ENCODE measurements around the gene DCXR. TPM values are rescaled to one million over a fixed set of nuclear protein-coding genes. Genes with fewer than 3 reads are reported as not detected.

DCXR gene
- total and polyA plus RNA-seq, 2 of the 13 experiments (the other 11 are each of a cell fraction or from before 2014, with no cell fraction given), result 287 to 311 TPM

DNA sequence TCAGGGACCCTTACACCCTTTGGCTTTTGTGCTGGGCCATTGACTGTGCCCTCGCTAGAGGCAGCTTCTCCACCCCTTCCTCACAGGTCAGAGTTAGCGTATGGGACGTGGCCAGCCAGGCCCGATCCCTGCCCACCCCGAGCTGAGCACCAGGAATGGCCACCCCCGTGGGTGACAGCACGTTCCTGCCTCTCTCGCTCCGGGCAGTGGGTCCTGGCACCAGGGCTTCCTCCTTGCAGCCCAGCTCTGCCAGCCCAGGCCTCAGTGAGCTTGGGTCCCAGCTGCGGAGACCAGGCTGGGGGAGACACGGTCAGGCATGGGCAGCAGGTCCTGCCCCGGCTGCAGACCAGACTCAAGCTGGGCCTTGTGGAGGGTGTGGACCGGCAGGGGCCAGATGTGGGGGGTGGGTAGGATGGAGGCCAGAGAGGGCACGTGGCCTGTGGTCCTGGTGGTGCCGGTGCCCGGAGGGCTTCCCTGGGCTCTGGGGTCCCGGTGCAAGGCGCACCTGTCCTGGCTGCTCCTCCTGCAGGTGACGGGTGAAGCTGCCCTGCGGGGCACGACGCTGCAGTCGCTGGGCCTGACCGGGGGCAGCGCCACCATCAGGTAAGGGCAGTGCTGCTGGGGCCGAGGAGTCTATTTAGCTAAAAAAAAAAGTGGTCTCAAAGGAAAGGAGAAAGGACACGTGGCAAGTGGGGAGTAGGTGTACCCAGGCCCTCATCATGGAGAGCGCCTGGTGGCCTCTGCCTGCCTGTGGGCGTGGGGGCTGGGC, 41.9 kb downstream of the DCXR start (continued):
- TF ChIP-seq CHCHD3 (CRISPR knock-in tag; IDR thresholded peaks at IDR 0.05) (0 out of 2 replicates have a peak, but pooled peaks have one; percentile 88), ZNF44 (CRISPR knock-in tag; IDR thresholded peaks at IDR 0.05) (no peak), ZNF333 (CRISPR knock-in tag; IDR thresholded peaks at IDR 0.05; ENCODE audit: borderline replicate concordance) (no peak; the same call in 1 of the 2 replicates), ZIK1 (CRISPR knock-in tag; IDR thresholded peaks at IDR 0.05; ENCODE audit: borderline replicate concordance, low read depth) (peak; percentile 34; the same call in 1 of the 2 replicates), ZNF670 (CRISPR knock-in tag; IDR thresholded peaks at IDR 0.05; ENCODE audit: borderline replicate concordance) (no peak), ZNF703 (CRISPR knock-in tag; IDR thresholded peaks at IDR 0.05; ENCODE audit: borderline replicate concordance) (no peak), SMAD3 (CRISPR knock-in tag; IDR thresholded peaks at IDR 0.05) (peak; percentile 21; the same call in 1 of the 2 replicates), ZNF510 (CRISPR knock-in tag; IDR thresholded peaks at IDR 0.05; ENCODE audit: low read depth) (peak; percentile 84; the same call in 1 of the 2 replicates), TSC22D2 (CRISPR knock-in tag; IDR thresholded peaks at IDR 0.05; ENCODE audit: borderline replicate concordance) (no peak), ELF3 (CRISPR knock-in tag; IDR thresholded peaks at IDR 0.05) (no peak; the same call in 1 of the 2 replicates), FOXM1 (CRISPR knock-in tag; IDR thresholded peaks at IDR 0.05) (0 out of 2 replicates have a peak, but pooled peaks have one; percentile 32), HNRNPL (IDR thresholded peaks at IDR 0.05; ENCODE audit: low read depth, low read length) (peak; percentile 98), HDAC1 (CRISPR knock-in tag; IDR thresholded peaks at IDR 0.05) (no peak; the same call in 1 of the 2 replicates), ZNF263 (CRISPR knock-in tag; IDR thresholded peaks at IDR 0.05) (peak; percentile 69), NFYB (CRISPR knock-in tag; IDR thresholded peaks at IDR 0.05) (0 out of 2 replicates have a peak, but pooled peaks have one; percentile 19), KAT7 (CRISPR knock-in tag; IDR thresholded peaks at IDR 0.05; ENCODE audit: borderline replicate concordance) (peak; percentile 84), ATF1 (CRISPR knock-in tag; IDR thresholded peaks at IDR 0.05) (no peak), CREB3 (CRISPR knock-in tag; IDR thresholded peaks at IDR 0.05) (no peak; the same call in 1 of the 2 replicates), ETS1 (CRISPR knock-in tag; IDR thresholded peaks at IDR 0.05) (0 out of 2 replicates have a peak, but pooled peaks have one; percentile 0), PPARG (CRISPR knock-in tag; conservative IDR thresholded peaks at IDR 0.05) (peak; percentile 10; the same call in 1 of the 2 replicates), SETDB1 (CRISPR knock-in tag; IDR thresholded peaks at IDR 0.05; ENCODE audit: borderline replicate concordance) (no peak)
- TF ChIP-seq, protein P1, sequence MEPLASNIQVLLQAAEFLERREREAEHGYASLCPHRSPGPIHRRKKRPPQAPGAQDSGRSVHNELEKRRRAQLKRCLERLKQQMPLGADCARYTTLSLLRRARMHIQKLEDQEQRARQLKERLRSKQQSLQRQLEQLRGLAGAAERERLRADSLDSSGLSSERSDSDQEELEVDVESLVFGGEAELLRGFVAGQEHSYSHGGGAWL (CRISPR knock-in tag; IDR thresholded peaks at IDR 0.05), result peak; percentile 31; the same call in 1 of the 2 replicates
- TF ChIP-seq, protein P2, sequence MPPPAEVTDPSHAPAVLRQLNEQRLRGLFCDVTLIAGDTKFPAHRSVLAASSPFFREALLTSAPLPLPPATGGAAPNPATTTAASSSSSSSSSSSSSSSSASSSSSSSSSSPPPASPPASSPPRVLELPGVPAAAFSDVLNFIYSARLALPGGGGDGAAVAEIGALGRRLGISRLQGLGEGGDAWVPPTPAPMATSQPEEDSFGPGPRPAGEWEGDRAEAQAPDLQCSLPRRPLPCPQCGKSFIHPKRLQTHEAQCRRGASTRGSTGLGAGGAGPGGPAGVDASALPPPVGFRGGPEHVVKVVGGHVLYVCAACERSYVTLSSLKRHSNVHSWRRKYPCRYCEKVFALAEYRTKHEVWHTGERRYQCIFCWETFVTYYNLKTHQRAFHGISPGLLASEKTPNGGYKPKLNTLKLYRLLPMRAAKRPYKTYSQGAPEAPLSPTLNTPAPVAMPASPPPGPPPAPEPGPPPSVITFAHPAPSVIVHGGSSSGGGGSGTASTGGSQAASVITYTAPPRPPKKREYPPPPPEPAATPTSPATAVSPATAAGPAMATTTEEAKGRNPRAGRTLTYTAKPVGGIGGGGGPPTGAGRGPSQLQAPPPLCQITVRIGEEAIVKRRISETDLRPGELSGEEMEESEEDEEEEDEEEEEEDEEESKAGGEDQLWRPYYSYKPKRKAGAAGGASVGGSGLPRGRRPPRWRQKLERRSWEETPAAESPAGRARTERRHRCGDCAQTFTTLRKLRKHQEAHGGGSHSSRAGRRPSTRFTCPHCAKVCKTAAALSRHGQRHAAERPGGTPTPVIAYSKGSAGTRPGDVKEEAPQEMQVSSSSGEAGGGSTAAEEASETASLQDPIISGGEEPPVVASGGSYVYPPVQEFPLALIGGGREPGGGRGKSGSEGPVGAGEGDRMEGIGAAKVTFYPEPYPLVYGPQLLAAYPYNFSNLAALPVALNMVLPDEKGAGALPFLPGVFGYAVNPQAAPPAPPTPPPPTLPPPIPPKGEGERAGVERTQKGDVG (CRISPR knock-in tag; IDR thresholded peaks at IDR 0.05; ENCODE audit: borderline replicate concordance), result 0 out of 2 replicates have a peak, but pooled peaks have one; percentile 54
